ENCODE results near the gene USF2. TPM values are rescaled to one million over a fixed set of nuclear protein-coding genes. Genes with fewer than 3 reads are reported as not detected.

USF2 gene
- total and polyA plus RNA-seq, 2 of the 8 experiments (the other 6 are each of a cell fraction or from before 2014, with no cell fraction given) = 74.1 to 109 TPM

DNA sequence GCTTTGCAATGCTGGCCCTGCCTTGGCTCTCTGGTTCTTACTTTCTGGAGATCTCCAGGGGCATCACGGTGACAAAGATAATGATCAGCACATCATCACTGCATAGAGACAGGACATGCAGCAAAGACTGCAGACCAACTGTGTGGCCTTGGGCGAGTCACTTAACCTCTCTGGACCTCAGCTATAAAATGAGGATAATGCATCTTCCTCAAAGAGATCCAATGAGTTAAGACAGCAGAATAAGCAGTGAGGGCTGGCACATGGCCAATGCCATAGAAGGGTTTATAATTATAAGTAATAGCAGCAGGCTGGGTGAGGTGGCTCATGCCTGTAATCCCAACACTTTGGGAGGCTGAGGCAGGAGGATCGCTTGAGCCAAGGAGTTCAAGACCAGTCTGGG, 25.6 kb downstream of the USF2 start:
- H2BK20ac ChIP-seq (ENCODE audit: low read length) = no peak overlapping the region
- no peak overlapping the region for H4K91ac ChIP-seq (replicated peaks; ENCODE audit: insufficient read length, low read length)
- H3K79me1 ChIP-seq (ENCODE audit: low read depth, low read length) = peaks cover 3% of the 10 kb centered on the region; the same call in 1 of the 2 replicates
- H4K20me1 ChIP-seq (replicated peaks in 1 of 2; ENCODE audit: control insufficient read depth in 1 of 2, insufficient read depth in 2 of 2, low read length in 2 of 2) = peaks cover 0 to 21% of the 10 kb centered on the region in 2 experiments
- H3K79me2 ChIP-seq (ENCODE audit: control insufficient read depth in 1 of 2, insufficient read depth in 2 of 2, low read length in 2 of 2) = no peaks in the 10 kb centered on the region
- H3K4me2 ChIP-seq (ENCODE audit: insufficient read depth in 1 of 2, low read depth in 2 of 2, low read length in 2 of 2) = no peak overlapping the region
- H3K9me3 ChIP-seq (ENCODE audit: insufficient read depth in 2 of 2, low read depth in 1 of 2, low read length in 1 of 2) = no peaks in the 10 kb centered on the region; a peak in 1 of 4 replicates
- DNase-seq (ENCODE audit: low read depth in 1 of 2, low spot score in 2 of 2) (no peak), FAIRE-seq (no peak)
- no peaks in the 10 kb centered on the region; a peak in 1 of 8 replicates for H3K36me3 ChIP-seq (ENCODE audit: control insufficient read depth in 2 of 4, insufficient read depth in 4 of 4, low read length in 3 of 4)
- H3K18ac ChIP-seq (ENCODE audit: extremely low read depth, low read length) = no peak overlapping the region
- no peak overlapping the region for H3K4me3 ChIP-seq (ENCODE audit: extremely low read depth in 1 of 4, insufficient read depth in 2 of 4, low read depth in 3 of 4, low read length in 4 of 4)
- no peak overlapping the region for H2AFZ ChIP-seq (ENCODE audit: low read length)
- no peak for TF ChIP-seq POLR2AphosphoS5 (IDR thresholded peaks at IDR 0.05; ENCODE audit: low read depth, low read length)
- TF ChIP-seq RXRA (IDR thresholded peaks at IDR 0.05; ENCODE audit: insufficient read depth, low read depth, low read length) = no peak
- no peak for TF ChIP-seq BACH1 (IDR thresholded peaks at IDR 0.05; ENCODE audit: low read length)
- TF ChIP-seq GABPA (IDR thresholded peaks at IDR 0.05; ENCODE audit: borderline replicate concordance, insufficient read depth, low read length) = no peak
- TF ChIP-seq CBX8 (IDR thresholded peaks at IDR 0.05; ENCODE audit: borderline replicate concordance, low read depth, low read length) = no peak
- no peak for TF ChIP-seq KDM5A (IDR thresholded peaks at IDR 0.05; ENCODE audit: low read length)
- TF ChIP-seq, protein P1, sequence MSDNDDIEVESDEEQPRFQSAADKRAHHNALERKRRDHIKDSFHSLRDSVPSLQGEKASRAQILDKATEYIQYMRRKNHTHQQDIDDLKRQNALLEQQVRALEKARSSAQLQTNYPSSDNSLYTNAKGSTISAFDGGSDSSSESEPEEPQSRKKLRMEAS (IDR thresholded peaks at IDR 0.05) = no peak
- no peak for TF ChIP-seq SIX5 (IDR thresholded peaks at IDR 0.05; ENCODE audit: low read depth, low read length)
- no peak for TF ChIP-seq SAP30 (IDR thresholded peaks at IDR 0.05; ENCODE audit: insufficient read depth, insufficient replicate concordance, low read length)
- TF ChIP-seq CEBPB (IDR thresholded peaks at IDR 0.05; ENCODE audit: low read depth, low read length) = no peak
- TF ChIP-seq MAFK (IDR thresholded peaks at IDR 0.05; ENCODE audit: low read depth, low read length) = no peak
- ChIA-PET POLR2A (ENCODE audit: partially characterized antibody) (interaction anchor here (0.9 to 2.9 kb wide), 6 partner anchors 9 to 63 kb away, joined by 3 to 18 read pairs (median 3); partner anchors contain the start of gene HAMP), CTCF (ENCODE audit: partially characterized antibody) (interaction anchor here (0.6 to 1.8 kb wide), 4 partner anchors 10 to 75 kb away, joined by 3 to 6 read pairs (median 4); no protein-coding TSS in a partner anchor)
- WGBS, 2 experiments (ENCODE audit: extremely low coverage in 1 of 2, insufficient coverage in 1 of 2, insufficient read length in 1 of 2, insufficient replicate concordance in 2 of 2, low coverage in 1 of 2, low lambda C conversion rate in 2 of 2, missing lambda C conversion rate in 1 of 2) = 91% methylated on average over 3 of the region's 3 CpGs; no CpG with 5 or more reads in 1 of the 2 experiments
- H4K5ac ChIP-seq (ENCODE audit: insufficient read length, low read depth, low read length) = no peak overlapping the region
- no peak overlapping the region for H3K9ac ChIP-seq (replicated peaks in 1 of 4; ENCODE audit: extremely low read depth in 1 of 4, low read depth in 3 of 4, low read length in 3 of 4)
- H3K23ac ChIP-seq (ENCODE audit: insufficient read length) = no peak overlapping the region
- H2BK12ac ChIP-seq (ENCODE audit: low read depth, low read length) = no peak overlapping the region
- H4K8ac ChIP-seq (ENCODE audit: extremely low read depth, insufficient read depth, low read length) = no peak overlapping the region
- no peak overlapping the region for H2BK15ac ChIP-seq (ENCODE audit: low read length)
- no peak overlapping the region for H3K27ac ChIP-seq (ENCODE audit: low read depth, low read length)
- H3K4ac ChIP-seq (replicated peaks; ENCODE audit: insufficient read length, low read depth, low read length) = no peak overlapping the region
- no peak overlapping the region for H3K14ac ChIP-seq (ENCODE audit: insufficient read length)
- H2AK5ac ChIP-seq (ENCODE audit: low read depth, low read length) = no peak overlapping the region
- H2BK5ac ChIP-seq (ENCODE audit: low read depth, low read length) = no peak overlapping the region
- peaks cover 0 to 24% (median 10%) of the 10 kb centered on the region in 4 experiments; a peak in 6 of 7 replicates for H3K4me1 ChIP-seq (replicated peaks in 1 of 4; ENCODE audit: control insufficient read depth in 3 of 4, insufficient read depth in 4 of 4, low read length in 3 of 4)
- peaks cover 24% of the 10 kb centered on the region; the same call in 1 of the 2 replicates for H3K23me2 ChIP-seq (ENCODE audit: low read depth, low read length)
- no peak overlapping the region for H2BK120ac ChIP-seq (replicated peaks; ENCODE audit: low read depth, low read length)
- H3K27me3 ChIP-seq (replicated peaks in 1 of 4; ENCODE audit: control insufficient read depth in 3 of 4, extremely low read depth in 1 of 4, insufficient read depth in 3 of 4, low read length in 3 of 4) = peaks cover 0 to 12% (median 2%) of the 10 kb centered on the region in 4 experiments; a peak in 2 of 7 replicates
- no peak overlapping the region for H3K56ac ChIP-seq (replicated peaks; ENCODE audit: insufficient read length, low read depth, low read length)

All from H1 (cell line).